ENCODE measurements around the gene FAM24A. TPM values are rescaled to one million over a fixed set of nuclear protein-coding genes. Genes with fewer than 3 reads are reported as not detected.

FAM24A gene
- total RNA-seq, 1 experiment from 2014 or later, result not detected

- BruUV-seq (replicated peaks), result no TSS peak
- Mint-ChIP-seq H3K4me3 (ENCODE audit: unreplicated experiment) (no peak overlapping the region), H3K27ac (ENCODE audit: low read depth, unreplicated experiment) (no peak overlapping the region), H3K9me3 (ENCODE audit: unreplicated experiment) (no peaks in the 10 kb centered on the region), H3K36me3 (ENCODE audit: insufficient read depth, unreplicated experiment) (no peaks in the 10 kb centered on the region), H3K4me1 (ENCODE audit: insufficient read depth, unreplicated experiment) (no peaks in the 10 kb centered on the region), H3K27me3 (ENCODE audit: insufficient read depth, unreplicated experiment) (peaks cover 33% of the 10 kb centered on the region)
- no peak for TF ChIP-seq CTCF (IDR thresholded peaks at IDR 0.05; ENCODE audit: unreplicated experiment)
- POLR2A ChIA-PET, result no interaction called here
- intact Hi-C loops (cut with micrococcal nuclease), result no loop called here
- DNase-seq (ENCODE audit: unreplicated experiment), result peak; percentile 70
- CTCF ChIA-PET, result no interaction called here
Observed at GRCh38 chr10:122911889-122912484, 1.6 kb downstream of the FAM24A start.

GRCh38 chr10:122915700-122916099 is 5.3 kb downstream of the FAM24A start:
- intact Hi-C loops (cut with micrococcal nuclease), result no loop called here
- BruUV-seq (replicated peaks), result no TSS peak
- Mint-ChIP-seq H3K36me3 (ENCODE audit: insufficient read depth, unreplicated experiment) (no peaks in the 10 kb centered on the region), H3K27ac (ENCODE audit: low read depth, unreplicated experiment) (no peak overlapping the region), H3K4me3 (ENCODE audit: unreplicated experiment) (no peak overlapping the region), H3K27me3 (ENCODE audit: insufficient read depth, unreplicated experiment) (no peaks in the 10 kb centered on the region), H3K9me3 (ENCODE audit: unreplicated experiment) (no peaks in the 10 kb centered on the region), H3K4me1 (ENCODE audit: insufficient read depth, unreplicated experiment) (no peaks in the 10 kb centered on the region)
- CTCF ChIA-PET, result no interaction called here
- no peak for DNase-seq (ENCODE audit: unreplicated experiment)
- TF ChIP-seq CTCF (IDR thresholded peaks at IDR 0.05; ENCODE audit: unreplicated experiment), result no peak
- POLR2A ChIA-PET, result no interaction called here

GRCh38 chr10:122930140-122930539 is 19.7 kb downstream of the FAM24A start:
- Mint-ChIP-seq H3K9me3 (ENCODE audit: unreplicated experiment) (no peaks in the 10 kb centered on the region), H3K27ac (ENCODE audit: low read depth, unreplicated experiment) (no peak overlapping the region), H3K4me1 (ENCODE audit: insufficient read depth, unreplicated experiment) (no peaks in the 10 kb centered on the region), H3K4me3 (ENCODE audit: unreplicated experiment) (no peak overlapping the region), H3K27me3 (ENCODE audit: insufficient read depth, unreplicated experiment) (no peaks in the 10 kb centered on the region), H3K36me3 (ENCODE audit: insufficient read depth, unreplicated experiment) (peaks cover 12% of the 10 kb centered on the region)
- BruUV-seq (replicated peaks), result no TSS peak
- no peak for DNase-seq (ENCODE audit: unreplicated experiment)
- TF ChIP-seq CTCF (IDR thresholded peaks at IDR 0.05; ENCODE audit: unreplicated experiment), result no peak
- CTCF ChIA-PET, result no interaction called here
- intact Hi-C loops (cut with micrococcal nuclease), result no loop called here
- POLR2A ChIA-PET, result interaction anchor here (0.6 kb wide), 1 partner anchor 38 kb away, joined by 3 read pairs; no protein-coding TSS in a partner anchor

- Mint-ChIP-seq H3K27me3 (ENCODE audit: insufficient read depth, unreplicated experiment) (no peaks in the 10 kb centered on the region), H3K4me3 (ENCODE audit: unreplicated experiment) (no peak overlapping the region)
Observed at GRCh38 chr10:122931088-122931906, 20.9 kb downstream of the FAM24A start.

More at GRCh38 chr10:122931088-122931906, 20.9 kb downstream of the FAM24A start:
- intact Hi-C loops (cut with micrococcal nuclease), result no loop called here
- POLR2A ChIA-PET, result interaction anchor here (0.5 to 1.1 kb wide), 3 partner anchors 9 to 104 kb away, joined by 3 to 4 read pairs (median 3); no protein-coding TSS in a partner anchor
- H3K36me3 Mint-ChIP-seq (ENCODE audit: insufficient read depth, unreplicated experiment), result peaks cover 13% of the 10 kb centered on the region
- no peak overlapping the region for H3K27ac Mint-ChIP-seq (ENCODE audit: low read depth, unreplicated experiment)
- no peaks in the 10 kb centered on the region for H3K9me3 Mint-ChIP-seq (ENCODE audit: unreplicated experiment)
- no TSS peak for BruUV-seq (replicated peaks)
- DNase-seq (ENCODE audit: unreplicated experiment), result no peak
- no peaks in the 10 kb centered on the region for H3K4me1 Mint-ChIP-seq (ENCODE audit: insufficient read depth, unreplicated experiment)
- no peak for TF ChIP-seq CTCF (IDR thresholded peaks at IDR 0.05; ENCODE audit: unreplicated experiment)
- CTCF ChIA-PET, result interaction anchor here (0.7 kb wide), 1 partner anchor 428 kb away, joined by 3 read pairs; no protein-coding TSS in a partner anchor

Data from MCF 10A (cell line).